ENCODE results near the gene EML5. TPM values are rescaled to one million over a fixed set of nuclear protein-coding genes. Genes with fewer than 3 reads are reported as not detected.

The EML5 gene
- total RNA-seq, 1 donor from 2014 or later, result 2.0 TPM

- DNase-seq (ENCODE audit: low spot score in 2 of 2, unreplicated experiment in 2 of 2), result no peak
- no peaks in the 10 kb centered on the region for H3K27me3 Mint-ChIP-seq (ENCODE audit: low read depth)
- H3K4me1 Mint-ChIP-seq, result peaks cover 44% of the 10 kb centered on the region
- TF ChIP-seq CTCF (IDR thresholded peaks at IDR 0.05; ENCODE audit: unreplicated experiment), result no peak
- no peak overlapping the region for H3K4me3 Mint-ChIP-seq
- no peaks in the 10 kb centered on the region for H3K9me3 Mint-ChIP-seq
- H3K27ac Mint-ChIP-seq, result peak overlapping the region; percentile 1
- H3K36me3 Mint-ChIP-seq, result peaks cover 7% of the 10 kb centered on the region
Measured at GRCh38 chr14:88837495-88837894, 44.7 kb upstream of the EML5 start.

GRCh38 chr14:88835661-88836060 is 42.9 kb upstream of the EML5 start:
- Mint-ChIP-seq H3K4me3 (no peak overlapping the region), H3K36me3 (peaks cover 14% of the 10 kb centered on the region), H3K27me3 (ENCODE audit: low read depth) (no peaks in the 10 kb centered on the region), H3K9me3 (no peaks in the 10 kb centered on the region), H3K27ac (peak overlapping the region; percentile 71), H3K4me1 (peaks cover 38% of the 10 kb centered on the region)
- no peak for DNase-seq (ENCODE audit: low spot score in 2 of 2, unreplicated experiment in 2 of 2)
- no peak for TF ChIP-seq CTCF (IDR thresholded peaks at IDR 0.05; ENCODE audit: unreplicated experiment)

- Mint-ChIP-seq H3K4me1 (peaks cover 41% of the 10 kb centered on the region), H3K27me3 (ENCODE audit: low read depth) (no peaks in the 10 kb centered on the region), H3K27ac (peak overlapping the region; percentile 66), H3K4me3 (no peak overlapping the region), H3K36me3 (peaks cover 12% of the 10 kb centered on the region), H3K9me3 (no peaks in the 10 kb centered on the region)
- TF ChIP-seq CTCF (IDR thresholded peaks at IDR 0.05; ENCODE audit: unreplicated experiment), result no peak
- DNase-seq (ENCODE audit: low spot score in 2 of 2, unreplicated experiment in 2 of 2), result no peak
Measured at GRCh38 chr14:88834883-88835431, 42.2 kb upstream of the EML5 start.

- no peaks in the 10 kb centered on the region for H3K27me3 Mint-ChIP-seq (ENCODE audit: low read depth)
- no peaks in the 10 kb centered on the region for H3K9me3 Mint-ChIP-seq
- TF ChIP-seq CTCF (IDR thresholded peaks at IDR 0.05; ENCODE audit: unreplicated experiment), result no peak
- H3K27ac Mint-ChIP-seq, result no peak overlapping the region
- DNase-seq (ENCODE audit: low spot score in 2 of 2, unreplicated experiment in 2 of 2), result no peak
- peaks cover 10% of the 10 kb centered on the region for H3K36me3 Mint-ChIP-seq
- peaks cover 55% of the 10 kb centered on the region for H3K4me1 Mint-ChIP-seq
- no peak overlapping the region for H3K4me3 Mint-ChIP-seq
Measured at GRCh38 chr14:88831284-88831683, 38.5 kb upstream of the EML5 start.

GRCh38 chr14:88829685-88830302 is 37.0 kb upstream of the EML5 start:
- H3K27ac Mint-ChIP-seq, result no peak overlapping the region
- H3K4me3 Mint-ChIP-seq, result no peak overlapping the region
- peaks cover 10% of the 10 kb centered on the region for H3K36me3 Mint-ChIP-seq
- H3K4me1 Mint-ChIP-seq, result peaks cover 54% of the 10 kb centered on the region
- no peak for TF ChIP-seq CTCF (IDR thresholded peaks at IDR 0.05; ENCODE audit: unreplicated experiment)
- DNase-seq (ENCODE audit: low spot score in 2 of 2, unreplicated experiment in 2 of 2), result no peak
- H3K27me3 Mint-ChIP-seq (ENCODE audit: low read depth), result no peaks in the 10 kb centered on the region
- no peaks in the 10 kb centered on the region for H3K9me3 Mint-ChIP-seq
